T-helper 1 cell treated with Interleukin-12 subunit alpha and Interleukin-12 subunit beta and Interleukin-4 antibody, amounts not matched to agents 30 ng/mL and 1 ng/mL, for 36 hours (primary cell): Measurements from ENCODE around the gene NAPSA. TPM values are rescaled to one million over a fixed set of nuclear protein-coding genes. Genes with fewer than 3 reads are reported as not detected.
"Not testable (repeated sequence)": the region's sequence is repeated elsewhere in the genome, so short reads cannot be mapped to it uniquely, and the experiment has no call there.

Experiments used
- intact Hi-C: fragments of 100-400 bp; cut with micrococcal nuclease; formaldehyde crosslinking; loops from one replicate; pipeline ENCODE4 v1.15.1; 2024
- total RNA-seq: library from RNA; stranded (reverse); gene quantifications from 2 replicates; pipeline ENCODE4 v1.2.3, GENCODE V29; 2022

Gene NAPSA
- 8.3 and 10.4 TPM in 2 replicates for total RNA-seq

GRCh38 chr19:50365434-50366306 is at the start of gene NAPSA:
TSS of gene NAPSA (minus strand) at chr19:50365639. CDS start at chr19:50365621, 18 bp downstream.
- intact Hi-C loops: no loop called here

DNA sequence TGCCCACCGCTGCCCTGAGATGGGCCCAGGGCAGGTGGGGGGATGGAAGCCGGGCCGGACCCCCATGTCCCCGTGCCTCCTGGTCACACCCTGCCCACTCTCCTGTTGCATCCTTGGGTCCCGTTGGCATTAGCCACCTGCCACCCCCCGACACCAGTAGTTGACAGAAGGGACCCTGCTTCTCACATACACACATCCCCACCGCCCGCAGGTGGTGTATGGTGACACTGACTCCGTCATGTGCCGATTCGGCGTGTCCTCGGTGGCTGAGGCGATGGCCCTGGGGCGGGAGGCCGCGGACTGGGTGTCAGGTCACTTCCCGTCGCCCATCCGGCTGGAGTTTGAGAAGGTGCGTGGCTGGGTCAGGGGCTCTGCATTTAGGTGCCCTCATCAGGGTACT is 48.1 kb upstream of the NAPSA start:
- intact Hi-C loops: no loop called here

- intact Hi-C loops: no loop called here
Measured at GRCh38 chr19:50413096-50413495, 47.7 kb upstream of the NAPSA start.

DNA sequence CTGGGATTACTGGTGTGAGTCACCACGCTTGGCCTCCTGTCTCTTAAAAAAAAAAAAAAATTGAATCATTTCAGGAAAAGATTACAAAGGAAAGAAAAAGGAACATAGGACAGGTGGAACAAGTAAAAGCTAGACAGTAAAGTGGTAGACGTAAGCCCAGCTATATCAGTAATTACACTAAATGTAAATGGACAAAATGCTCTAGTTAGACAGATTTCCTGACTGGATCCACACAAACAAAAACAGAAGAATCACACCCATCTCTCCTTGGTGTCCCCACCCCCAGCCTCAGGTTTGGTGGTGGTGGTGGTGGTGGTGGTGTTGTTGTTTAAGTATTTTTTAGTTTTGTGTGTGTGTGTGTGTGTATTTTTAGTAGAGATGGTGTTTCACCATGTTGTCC is 47.0 kb upstream of the NAPSA start:
- intact Hi-C loops: no loop called here

- intact Hi-C loops: no loop called here
Measured at GRCh38 chr19:50410109-50410508, 44.7 kb upstream of the NAPSA start.

DNA sequence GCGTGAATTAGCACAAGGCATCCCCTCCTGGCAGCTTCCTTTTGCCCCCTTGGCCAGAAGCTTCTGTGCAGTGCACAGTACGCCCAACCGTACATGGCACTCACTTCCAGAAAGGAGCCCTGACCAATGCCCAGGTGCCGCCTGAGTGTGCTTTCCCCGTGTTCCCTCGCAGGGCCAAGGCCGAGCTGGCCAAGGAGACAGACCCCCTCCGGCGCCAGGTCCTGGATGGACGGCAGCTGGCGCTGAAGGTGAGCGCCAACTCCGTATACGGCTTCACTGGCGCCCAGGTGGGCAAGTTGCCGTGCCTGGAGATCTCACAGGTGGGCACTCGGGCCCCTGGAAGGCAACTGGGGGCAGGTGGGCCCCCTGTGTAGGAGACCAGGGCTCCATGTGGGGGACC is 43.9 kb upstream of the NAPSA start:
- intact Hi-C loops: no loop called here

GRCh38 chr19:50406829-50407228 is 41.4 kb upstream of the NAPSA start:
- intact Hi-C loops: no loop called here

DNA sequence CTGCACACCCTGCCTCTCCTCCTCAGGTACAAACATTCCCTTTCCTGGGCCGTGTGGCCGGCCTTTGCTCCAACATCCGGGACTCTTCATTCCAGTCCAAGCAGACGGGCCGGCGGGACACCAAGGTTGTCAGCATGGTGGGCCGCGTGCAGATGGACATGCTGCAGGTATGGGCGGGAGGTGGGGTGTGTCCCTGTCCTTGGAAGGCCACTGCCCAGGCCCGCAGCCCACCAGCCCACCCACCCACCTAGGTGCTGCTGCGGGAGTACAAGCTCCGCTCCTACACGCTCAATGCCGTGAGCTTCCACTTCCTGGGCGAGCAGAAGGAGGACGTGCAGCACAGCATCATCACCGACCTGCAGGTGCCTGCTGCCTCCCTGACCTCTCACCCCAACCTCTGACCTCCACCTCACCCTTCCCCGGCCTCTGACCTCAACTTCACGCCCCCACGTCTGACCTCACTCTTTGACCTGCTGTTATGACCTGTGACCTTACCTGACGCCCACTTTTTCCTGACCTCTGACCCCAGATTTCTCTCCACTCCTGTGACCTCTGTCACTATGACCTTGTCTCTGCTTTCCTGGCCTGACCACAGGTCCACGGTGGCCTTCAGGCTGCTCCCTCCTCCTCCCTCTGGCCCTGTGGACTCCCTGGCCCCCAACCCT is 40.8 kb upstream of the NAPSA start:
- intact Hi-C loops: no loop called here

- intact Hi-C loops: no loop called here
Measured at GRCh38 chr19:50402544-50403301, 37.3 kb upstream of the NAPSA start.

DNA sequence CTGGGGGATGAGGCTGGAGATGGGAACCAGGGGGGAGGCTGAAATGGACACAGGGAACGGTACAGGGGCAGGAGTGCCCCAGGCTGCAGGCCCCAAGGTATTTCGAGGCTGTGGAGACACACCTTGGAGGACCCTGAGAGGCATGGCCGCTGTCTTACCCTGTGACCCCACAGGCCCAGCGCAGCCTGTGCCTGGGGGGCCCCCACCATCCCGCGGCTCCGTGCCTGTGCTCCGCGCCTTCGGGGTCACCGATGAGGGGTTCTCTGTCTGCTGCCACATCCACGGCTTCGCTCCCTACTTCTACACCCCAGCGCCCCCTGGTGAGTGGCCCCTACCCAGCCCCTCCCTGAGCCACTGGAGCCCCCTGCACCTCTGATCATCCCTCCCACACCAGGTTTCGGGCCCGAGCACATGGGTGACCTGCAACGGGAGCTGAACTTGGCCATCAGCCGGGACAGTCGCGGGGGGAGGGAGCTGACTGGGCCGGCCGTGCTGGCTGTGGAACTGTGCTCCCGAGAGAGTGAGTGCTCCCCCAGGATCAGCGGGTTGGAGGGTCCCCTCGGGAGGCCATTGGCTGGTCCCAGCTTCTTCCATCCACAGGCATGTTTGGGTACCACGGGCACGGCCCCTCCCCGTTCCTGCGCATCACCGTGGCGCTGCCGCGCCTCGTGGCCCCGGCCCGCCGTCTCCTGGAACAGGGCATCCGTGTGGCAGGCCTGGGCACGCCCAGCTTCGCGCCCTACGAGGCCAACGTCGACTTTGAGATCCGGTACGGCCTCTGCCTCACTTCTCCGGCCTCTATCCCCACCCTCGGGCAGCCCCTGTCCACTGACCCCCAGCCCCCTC is 36.4 kb upstream of the NAPSA start:
- intact Hi-C loops: no loop called here

DNA sequence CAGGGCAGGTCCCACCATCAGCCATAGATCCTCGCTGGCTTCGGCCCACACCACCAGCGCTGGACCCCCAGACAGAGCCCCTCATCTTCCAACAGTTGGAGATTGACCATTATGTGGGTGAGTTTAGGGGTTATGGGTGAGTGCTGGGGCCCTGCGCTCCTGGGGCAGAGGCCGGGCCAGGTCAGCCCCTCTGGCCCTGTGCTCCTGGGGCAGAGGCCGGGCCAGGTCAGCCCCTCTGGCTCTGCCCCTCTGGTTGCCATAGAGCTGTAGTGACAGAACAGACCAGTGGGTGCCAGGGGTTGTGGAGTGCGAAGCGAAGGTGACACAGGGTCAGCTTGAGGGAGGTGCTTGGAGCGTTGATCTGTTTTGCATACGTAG is 33.9 kb upstream of the NAPSA start:
- intact Hi-C loops: no loop called here

- intact Hi-C loops: no loop called here
Measured at GRCh38 chr19:50398675-50399367, 33.4 kb upstream of the NAPSA start.

GRCh38 chr19:50394017-50394416 is 28.6 kb upstream of the NAPSA start:
- intact Hi-C loops: no loop called here

- intact Hi-C loops: no loop called here
Measured at GRCh38 chr19:50393589-50393988, 28.1 kb upstream of the NAPSA start.

- intact Hi-C loops: no loop called here
Measured at GRCh38 chr19:50392759-50393158, 27.3 kb upstream of the NAPSA start.

GRCh38 chr19:50390952-50391351 is 25.5 kb upstream of the NAPSA start:
- intact Hi-C loops: not testable (repeated sequence)

- intact Hi-C loops: not testable (repeated sequence)
Measured at GRCh38 chr19:50390295-50390694, 24.9 kb upstream of the NAPSA start.

- intact Hi-C loops: no loop called here
Measured at GRCh38 chr19:50387868-50388245, 22.4 kb upstream of the NAPSA start.

DNA sequence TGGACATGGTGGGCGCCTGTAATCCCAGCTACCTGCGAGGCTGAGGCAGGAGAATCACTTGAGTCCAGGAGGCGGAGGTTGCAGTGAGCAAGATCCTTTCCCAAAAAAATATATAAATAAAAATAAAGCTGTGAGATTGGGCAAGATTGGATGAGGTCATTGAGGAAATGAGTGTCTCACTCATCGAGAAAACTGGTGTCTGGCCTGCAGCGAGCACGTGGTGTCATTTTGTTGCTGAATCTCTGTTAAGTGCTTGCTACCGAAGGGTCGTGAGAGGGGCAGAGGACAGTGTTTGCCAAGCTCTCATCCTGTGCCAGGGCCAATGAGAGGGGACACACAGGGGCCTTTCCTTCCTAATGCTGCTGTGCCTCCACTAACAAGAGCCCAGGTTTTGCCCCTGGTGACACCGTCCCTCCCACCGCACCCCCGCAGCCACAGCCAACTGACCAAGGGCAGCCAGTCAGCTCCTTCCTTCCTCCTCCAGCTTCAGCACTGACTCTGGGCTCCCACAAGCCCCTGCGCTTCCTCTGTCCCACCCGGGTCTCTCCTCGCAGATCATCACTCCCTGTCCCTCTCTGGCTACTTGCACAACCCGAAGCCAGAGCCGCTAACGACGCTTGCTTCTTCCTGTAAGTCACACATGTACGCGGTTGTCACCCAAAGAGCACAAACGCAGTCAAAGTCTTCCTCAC is 21.9 kb upstream of the NAPSA start:
- intact Hi-C loops: no loop called here
